Measurements from ENCODE around the gene UBE2I. TPM values are rescaled to one million over a fixed set of nuclear protein-coding genes. Genes with fewer than 3 reads are reported as not detected.
A peak's percentile ranks its signal among the peaks of the same experiment; 100 is the strongest.

Gene UBE2I
- total RNA-seq, 3 donors from 2014 or later = 79.8 to 101 (median 96.9) TPM

GRCh38 chr16:1349351-1349750, 39.9 kb downstream of the UBE2I start:
- DNase-seq (no peak), ATAC-seq (no peak)
- no peak for TF ChIP-seq CTCF (IDR thresholded peaks at IDR 0.05)
- H3K4me3 ChIP-seq = no peak overlapping the region
- intact Hi-C loops (cut with DNase I, micrococcal nuclease) = no loop called here
- no peaks in the 10 kb centered on the region for H3K36me3 ChIP-seq (ENCODE audit: low read depth)
- H3K9me3 ChIP-seq = no peaks in the 10 kb centered on the region
- peaks cover 20% of the 10 kb centered on the region for H3K4me1 ChIP-seq (ENCODE audit: low read depth)

- Histone ChIP-seq H3K4me1 (ENCODE audit: low read depth) (peaks cover 20% of the 10 kb centered on the region), H3K9me3 (no peaks in the 10 kb centered on the region), H3K36me3 (ENCODE audit: low read depth) (no peaks in the 10 kb centered on the region), H3K4me3 (no peak overlapping the region)
- ATAC-seq (no peak), DNase-seq (no peak)
- TF ChIP-seq CTCF (IDR thresholded peaks at IDR 0.05) = no peak
- intact Hi-C loops (cut with DNase I, micrococcal nuclease) = no loop called here
These were observed 40.5 kb downstream of the UBE2I start for GRCh38 chr16:1349951-1350350.

GRCh38 chr16:1350691-1351090, 41.3 kb downstream of the UBE2I start:
- ATAC-seq (no peak), DNase-seq (no peak)
- H3K9me3 ChIP-seq = no peaks in the 10 kb centered on the region
- H3K4me1 ChIP-seq (ENCODE audit: low read depth) = peaks cover 20% of the 10 kb centered on the region
- H3K4me3 ChIP-seq = no peak overlapping the region
- H3K36me3 ChIP-seq (ENCODE audit: low read depth) = no peaks in the 10 kb centered on the region
- intact Hi-C loops (cut with DNase I, micrococcal nuclease) = no loop called here
- TF ChIP-seq CTCF (IDR thresholded peaks at IDR 0.05) = no peak

DNA sequence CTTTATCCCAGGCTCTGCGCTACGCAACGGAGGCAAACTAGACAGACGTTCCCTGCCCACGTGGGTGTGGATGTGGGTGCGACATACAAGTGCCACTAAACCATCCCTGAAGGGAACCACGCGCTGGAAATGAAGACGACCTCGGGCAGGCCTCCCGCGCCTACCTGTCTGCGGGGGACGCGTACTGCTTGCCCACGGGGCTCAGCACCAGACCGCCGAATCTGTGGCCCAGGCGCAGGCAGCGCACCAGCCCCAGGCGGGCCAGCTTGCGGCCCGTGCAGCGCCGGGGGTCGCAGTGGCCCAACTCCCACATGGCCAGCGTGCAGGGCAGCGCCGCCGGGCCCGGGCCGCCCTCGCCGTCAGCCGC, 41.8 kb downstream of the UBE2I start:
- peak overlapping the region; percentile 89 for H3K4me3 ChIP-seq
- DNase-seq (no peak), ATAC-seq (peak; percentile 16)
- peaks cover 20% of the 10 kb centered on the region for H3K4me1 ChIP-seq (ENCODE audit: low read depth)
- intact Hi-C loops (cut with DNase I, micrococcal nuclease) = no loop called here
- no peak for TF ChIP-seq CTCF (IDR thresholded peaks at IDR 0.05)
- no peaks in the 10 kb centered on the region for H3K9me3 ChIP-seq
- H3K36me3 ChIP-seq (ENCODE audit: low read depth) = no peaks in the 10 kb centered on the region

DNA sequence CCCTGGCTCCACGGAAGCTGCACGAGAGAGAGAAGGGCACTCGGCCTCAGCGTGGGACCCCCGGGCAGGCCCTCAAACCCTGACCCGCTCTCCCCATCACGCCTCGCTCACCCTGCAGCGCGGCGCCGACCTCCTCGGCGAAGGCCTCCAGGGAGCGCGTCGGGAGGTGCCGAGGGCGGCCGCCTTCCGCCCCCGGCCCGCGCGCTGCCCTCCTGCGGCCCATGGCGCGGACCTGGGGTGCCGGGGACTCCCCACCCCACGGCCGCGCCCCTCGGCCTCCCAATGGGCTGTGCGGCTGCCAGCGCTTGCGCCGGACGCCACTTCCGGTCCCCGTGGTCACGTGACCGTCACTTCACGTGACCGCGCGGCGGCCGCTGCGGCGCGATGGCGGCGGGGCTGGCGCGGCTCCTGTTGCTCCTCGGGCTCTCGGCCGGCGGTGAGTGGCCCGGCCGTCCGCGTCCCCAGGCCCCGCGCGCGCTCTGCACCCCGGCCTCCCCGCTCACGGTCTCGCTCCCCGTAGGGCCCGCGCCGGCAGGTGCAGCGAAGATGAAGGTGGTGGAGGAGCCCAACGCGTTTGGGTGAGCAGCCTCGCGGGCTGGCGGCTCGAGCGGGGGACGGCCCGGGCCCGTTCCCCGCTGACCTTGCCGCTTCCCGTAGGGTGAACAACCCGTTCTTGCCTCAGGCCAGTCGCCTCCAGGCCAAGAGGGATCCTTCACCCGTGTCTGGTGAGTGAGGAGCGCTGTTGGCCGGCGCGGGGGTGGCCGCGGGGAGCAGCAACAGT, 42.3 kb downstream of the UBE2I start, which contains the start of the genes GNPTG and TSR3:
Gene GNPTG (plus strand): TSS at position 350 of the 781 bp plus-strand sequence. CDS start 35 bp downstream, at position 385.
Gene TSR3 (minus strand): TSS at position 297 of the 781 bp plus-strand sequence. CDS start 74 bp downstream, at position 223.
- intact Hi-C loops (cut with DNase I, micrococcal nuclease) = no loop called here
- Histone ChIP-seq H3K4me1 (ENCODE audit: low read depth) (peaks cover 20% of the 10 kb centered on the region), H3K36me3 (ENCODE audit: low read depth) (no peaks in the 10 kb centered on the region), H3K4me3 (peak within 1 kb of the TSS; percentile 89), H3K9me3 (no peaks in the 10 kb centered on the region)
- peak; percentile 82 to 93 (median 92) for DNase-seq
- ATAC-seq = peak; percentile 92
- TF ChIP-seq CTCF (IDR thresholded peaks at IDR 0.05) = no peak
